ENCODE results near the gene CDK6. TPM values are rescaled to one million over a fixed set of nuclear protein-coding genes. Genes with fewer than 3 reads are reported as not detected.

Gene CDK6
- total and polyA plus RNA-seq, 2 donors: 6.5 to 42.0 TPM

DNA sequence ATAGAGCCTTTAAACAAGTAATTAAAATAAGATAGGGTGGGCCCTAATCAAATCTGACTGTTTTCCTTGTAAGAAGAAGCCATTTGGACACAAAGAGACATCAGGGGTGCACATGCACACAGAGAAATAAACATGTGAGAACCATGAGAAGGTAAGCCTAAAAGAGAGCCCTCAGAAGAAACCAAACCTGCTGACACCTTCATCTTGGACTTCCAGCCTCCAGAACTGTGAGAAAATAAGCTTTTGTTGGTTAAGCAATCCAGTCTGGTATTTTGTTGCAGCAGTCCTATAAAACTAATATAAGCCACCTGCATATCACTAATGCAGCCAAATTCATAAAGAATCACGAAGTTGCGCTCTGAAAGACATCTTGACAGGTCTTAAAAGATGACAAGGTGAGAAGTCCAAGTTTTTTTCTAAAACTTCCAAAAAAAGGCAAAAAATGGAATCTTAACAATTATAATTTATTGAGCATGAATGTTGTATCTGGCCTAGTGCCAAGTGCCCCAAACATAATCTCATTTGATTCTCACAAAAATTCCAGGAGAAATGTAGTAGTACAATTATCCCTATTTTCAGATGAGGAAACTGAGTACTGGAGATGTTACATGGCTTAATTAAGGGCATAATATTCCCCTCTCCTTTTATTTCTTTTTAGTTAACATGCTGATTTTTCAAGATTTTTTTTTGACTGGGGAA is 211.9 kb downstream of the CDK6 start:
- Histone ChIP-seq H3K36me3 (ENCODE audit: control insufficient read depth in 2 of 2, insufficient read depth in 2 of 2, low read length in 1 of 2) (peaks cover 11 to 39% of the 10 kb centered on the region in 2 donors), H3K4me3 (ENCODE audit: low read length in 2 of 2) (no peak overlapping the region), H3K4me1 (ENCODE audit: control insufficient read depth in 2 of 2, insufficient read depth in 2 of 2, low read length in 2 of 2) (peaks cover 3 to 11% of the 10 kb centered on the region in 2 donors), H3K27me3 (ENCODE audit: control insufficient read depth in 2 of 2, insufficient read depth in 1 of 2, low read length in 1 of 2) (no peaks in the 10 kb centered on the region), H3K9me3 (ENCODE audit: control insufficient read depth in 2 of 2, insufficient read depth in 1 of 2, low read length in 1 of 2) (no peaks in the 10 kb centered on the region), H3K27ac (ENCODE audit: low read depth in 1 of 2, low read length in 1 of 2) (no peak overlapping the region)
- WGBS: 100% methylated on average over 2 of the region's 2 CpGs
- DNase-seq (ENCODE audit: low read depth in 6 of 9, low spot score in 9 of 9): no peak

DNA sequence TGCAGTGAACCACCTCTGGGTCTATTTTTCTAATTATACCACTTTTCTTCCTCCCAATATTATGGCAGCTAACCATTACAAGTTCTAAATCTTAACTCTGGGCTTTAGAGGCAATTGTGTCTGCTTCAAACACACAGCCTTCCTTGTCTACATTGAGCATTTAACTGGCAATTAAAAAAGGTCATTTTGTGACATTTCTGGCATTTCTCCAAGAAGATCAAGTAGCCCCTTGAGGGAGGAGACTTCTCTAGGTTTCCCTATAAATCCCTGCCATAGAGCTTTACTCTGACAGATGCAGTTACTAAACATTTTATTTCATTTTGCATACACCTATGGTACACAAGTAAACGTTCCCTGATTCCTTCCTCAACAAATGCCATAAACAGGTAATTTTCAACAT is 212.8 kb downstream of the CDK6 start:
- WGBS: 93% methylated on average over 1 of the region's 1 CpG
- Histone ChIP-seq H3K27ac (ENCODE audit: low read depth in 1 of 2, low read length in 1 of 2) (no peak overlapping the region), H3K27me3 (ENCODE audit: control insufficient read depth in 2 of 2, insufficient read depth in 1 of 2, low read length in 1 of 2) (no peaks in the 10 kb centered on the region), H3K4me1 (ENCODE audit: control insufficient read depth in 2 of 2, insufficient read depth in 2 of 2, low read length in 2 of 2) (peaks cover 3 to 11% of the 10 kb centered on the region in 2 donors), H3K36me3 (ENCODE audit: control insufficient read depth in 2 of 2, insufficient read depth in 2 of 2, low read length in 1 of 2) (peaks cover 6 to 34% of the 10 kb centered on the region in 2 donors), H3K9me3 (ENCODE audit: control insufficient read depth in 2 of 2, insufficient read depth in 1 of 2, low read length in 1 of 2) (no peaks in the 10 kb centered on the region), H3K4me3 (ENCODE audit: low read length in 2 of 2) (no peak overlapping the region)
- no peak for DNase-seq (ENCODE audit: low read depth in 6 of 9, low spot score in 9 of 9)

- WGBS: 63% methylated on average over 3 of the region's 3 CpGs
- H3K27ac ChIP-seq (ENCODE audit: low read depth in 1 of 2, low read length in 1 of 2): no peak overlapping the region
- no peak for DNase-seq (ENCODE audit: low read depth in 6 of 9, low spot score in 9 of 9)
Observed at GRCh38 chr7:92622685-92623084, 213.7 kb downstream of the CDK6 start.

DNA sequence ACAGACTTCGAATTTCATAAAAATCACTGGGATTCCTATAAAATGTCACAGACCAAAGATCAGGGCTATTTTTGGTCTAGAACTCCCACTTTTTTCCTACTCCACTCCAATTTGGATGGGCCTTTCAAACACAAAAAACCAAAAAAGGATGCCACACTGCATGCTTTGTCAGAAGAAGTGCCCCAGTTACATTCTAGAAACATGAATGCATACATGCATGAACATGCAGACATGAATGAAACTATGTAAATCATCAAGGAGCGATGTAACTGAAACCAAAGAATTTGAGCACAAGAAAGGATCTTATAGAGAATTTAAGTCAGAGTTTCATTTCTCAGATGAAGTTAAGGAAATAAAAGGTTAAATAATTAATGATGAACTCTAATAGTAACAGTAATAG is 214.3 kb downstream of the CDK6 start:
- H3K36me3 ChIP-seq (ENCODE audit: control insufficient read depth in 2 of 2, insufficient read depth in 2 of 2, low read length in 1 of 2): peaks cover 8 to 31% of the 10 kb centered on the region in 2 donors
- no peak overlapping the region for H3K4me3 ChIP-seq (ENCODE audit: low read length in 2 of 2)
- H3K4me1 ChIP-seq (ENCODE audit: control insufficient read depth in 2 of 2, insufficient read depth in 2 of 2, low read length in 2 of 2): peaks cover 3 to 11% of the 10 kb centered on the region in 2 donors
- WGBS: 67% methylated on average over 2 of the region's 2 CpGs
- peak overlapping the region in 1 of 2 donors; percentile 40 for H3K27ac ChIP-seq (ENCODE audit: low read depth in 1 of 2, low read length in 1 of 2)
- DNase-seq (ENCODE audit: low read depth in 6 of 9, low spot score in 9 of 9): no peak
- H3K27me3 ChIP-seq (ENCODE audit: control insufficient read depth in 2 of 2, insufficient read depth in 1 of 2, low read length in 1 of 2): no peaks in the 10 kb centered on the region
- H3K9me3 ChIP-seq (ENCODE audit: control insufficient read depth in 2 of 2, insufficient read depth in 1 of 2, low read length in 1 of 2): no peaks in the 10 kb centered on the region

More at GRCh38 chr7:92622685-92623084, 213.7 kb downstream of the CDK6 start:
- Histone ChIP-seq H3K27me3 (ENCODE audit: control insufficient read depth in 2 of 2, insufficient read depth in 1 of 2, low read length in 1 of 2) (no peaks in the 10 kb centered on the region), H3K4me1 (ENCODE audit: control insufficient read depth in 2 of 2, insufficient read depth in 2 of 2, low read length in 2 of 2) (peaks cover 3 to 11% of the 10 kb centered on the region in 2 donors), H3K36me3 (ENCODE audit: control insufficient read depth in 2 of 2, insufficient read depth in 2 of 2, low read length in 1 of 2) (peaks cover 7 to 31% of the 10 kb centered on the region in 2 donors), H3K4me3 (ENCODE audit: low read length in 2 of 2) (no peak overlapping the region), H3K9me3 (ENCODE audit: control insufficient read depth in 2 of 2, insufficient read depth in 1 of 2, low read length in 1 of 2) (no peaks in the 10 kb centered on the region)

GRCh38 chr7:92621561-92622023 is 214.8 kb downstream of the CDK6 start:
- DNase-seq (ENCODE audit: low read depth in 6 of 9, low spot score in 9 of 9): no peak
- Histone ChIP-seq H3K27me3 (ENCODE audit: control insufficient read depth in 2 of 2, insufficient read depth in 1 of 2, low read length in 1 of 2) (no peaks in the 10 kb centered on the region), H3K9me3 (ENCODE audit: control insufficient read depth in 2 of 2, insufficient read depth in 1 of 2, low read length in 1 of 2) (no peaks in the 10 kb centered on the region), H3K4me1 (ENCODE audit: control insufficient read depth in 2 of 2, insufficient read depth in 2 of 2, low read length in 2 of 2) (peaks cover 3 to 11% of the 10 kb centered on the region in 2 donors), H3K4me3 (ENCODE audit: low read length in 2 of 2) (no peak overlapping the region), H3K27ac (ENCODE audit: low read depth in 1 of 2, low read length in 1 of 2) (peak overlapping the region; percentile 40 to 64), H3K36me3 (ENCODE audit: control insufficient read depth in 2 of 2, insufficient read depth in 2 of 2, low read length in 1 of 2) (peaks cover 10 to 36% of the 10 kb centered on the region in 2 donors)
- 72% methylated on average over 2 of the region's 2 CpGs for WGBS

DNA sequence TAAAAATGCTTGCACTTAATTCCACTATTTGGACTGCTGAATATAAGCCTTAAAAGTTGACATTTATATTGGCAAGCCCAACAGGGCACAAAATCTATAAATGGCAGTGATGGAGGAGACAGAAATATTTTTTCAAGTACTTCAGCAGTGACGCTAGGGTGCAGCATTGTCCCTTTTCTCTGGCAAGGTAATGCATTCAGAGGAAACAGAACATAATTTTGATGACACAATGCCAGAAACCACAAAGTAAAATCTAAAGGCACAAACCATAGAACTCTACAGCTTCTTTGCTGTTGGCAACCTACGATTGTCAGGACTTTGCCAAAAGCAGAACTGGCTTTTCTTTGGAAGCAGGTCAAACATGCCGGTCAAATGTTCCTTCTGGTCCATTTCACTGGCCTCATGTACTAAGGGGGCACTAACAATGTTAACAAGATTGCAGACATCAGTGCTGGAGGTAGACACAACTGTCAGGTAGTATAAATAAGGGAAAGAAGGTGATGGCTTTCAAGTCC is 215.3 kb downstream of the CDK6 start:
- DNase-seq (ENCODE audit: low read depth in 6 of 9, low spot score in 9 of 9): peak; percentile 54 to 92 (median 80)
- H3K27me3 ChIP-seq (ENCODE audit: control insufficient read depth in 2 of 2, insufficient read depth in 1 of 2, low read length in 1 of 2): no peaks in the 10 kb centered on the region
- peak overlapping the region; percentile 40 to 64 for H3K27ac ChIP-seq (ENCODE audit: low read depth in 1 of 2, low read length in 1 of 2)
- peaks cover 3 to 11% of the 10 kb centered on the region in 2 donors for H3K4me1 ChIP-seq (ENCODE audit: control insufficient read depth in 2 of 2, insufficient read depth in 2 of 2, low read length in 2 of 2)
- no peak overlapping the region for H3K4me3 ChIP-seq (ENCODE audit: low read length in 2 of 2)
- H3K9me3 ChIP-seq (ENCODE audit: control insufficient read depth in 2 of 2, insufficient read depth in 1 of 2, low read length in 1 of 2): no peaks in the 10 kb centered on the region
- 2% methylated on average over 3 of the region's 3 CpGs for WGBS
- H3K36me3 ChIP-seq (ENCODE audit: control insufficient read depth in 2 of 2, insufficient read depth in 2 of 2, low read length in 1 of 2): peaks cover 10 to 41% of the 10 kb centered on the region in 2 donors

- WGBS: 95% methylated on average over 1 of the region's 1 CpG
- no peak for DNase-seq (ENCODE audit: low read depth in 6 of 9, low spot score in 9 of 9)
- Histone ChIP-seq H3K9me3 (ENCODE audit: control insufficient read depth in 2 of 2, insufficient read depth in 1 of 2, low read length in 1 of 2) (no peaks in the 10 kb centered on the region), H3K27me3 (ENCODE audit: control insufficient read depth in 2 of 2, insufficient read depth in 1 of 2, low read length in 1 of 2) (no peaks in the 10 kb centered on the region), H3K27ac (ENCODE audit: low read depth in 1 of 2, low read length in 1 of 2) (no peak overlapping the region), H3K36me3 (ENCODE audit: control insufficient read depth in 2 of 2, insufficient read depth in 2 of 2, low read length in 1 of 2) (peaks cover 24 to 63% of the 10 kb centered on the region in 2 donors), H3K4me3 (ENCODE audit: low read length in 2 of 2) (no peak overlapping the region), H3K4me1 (ENCODE audit: control insufficient read depth in 2 of 2, insufficient read depth in 2 of 2, low read length in 2 of 2) (no peaks in the 10 kb centered on the region)
Observed at GRCh38 chr7:92615861-92616260, 220.5 kb downstream of the CDK6 start.

- H3K36me3 ChIP-seq (ENCODE audit: control insufficient read depth in 2 of 2, insufficient read depth in 2 of 2, low read length in 1 of 2): peaks cover 24 to 57% of the 10 kb centered on the region in 2 donors
- no peak overlapping the region for H3K27ac ChIP-seq (ENCODE audit: low read depth in 1 of 2, low read length in 1 of 2)
- no peak for DNase-seq (ENCODE audit: low read depth in 6 of 9, low spot score in 9 of 9)
- WGBS: 86% methylated on average over 5 of the region's 5 CpGs
- no peaks in the 10 kb centered on the region for H3K4me1 ChIP-seq (ENCODE audit: control insufficient read depth in 2 of 2, insufficient read depth in 2 of 2, low read length in 2 of 2)
- no peaks in the 10 kb centered on the region for H3K27me3 ChIP-seq (ENCODE audit: control insufficient read depth in 2 of 2, insufficient read depth in 1 of 2, low read length in 1 of 2)
- H3K9me3 ChIP-seq (ENCODE audit: control insufficient read depth in 2 of 2, insufficient read depth in 1 of 2, low read length in 1 of 2): no peaks in the 10 kb centered on the region
- no peak overlapping the region for H3K4me3 ChIP-seq (ENCODE audit: low read length in 2 of 2)
Observed at GRCh38 chr7:92614660-92615174, 221.7 kb downstream of the CDK6 start.

- Histone ChIP-seq H3K36me3 (ENCODE audit: control insufficient read depth in 2 of 2, insufficient read depth in 2 of 2, low read length in 1 of 2) (peaks cover 24 to 61% of the 10 kb centered on the region in 2 donors), H3K4me3 (ENCODE audit: low read length in 2 of 2) (no peak overlapping the region), H3K27me3 (ENCODE audit: control insufficient read depth in 2 of 2, insufficient read depth in 1 of 2, low read length in 1 of 2) (no peaks in the 10 kb centered on the region), H3K4me1 (ENCODE audit: control insufficient read depth in 2 of 2, insufficient read depth in 2 of 2, low read length in 2 of 2) (no peaks in the 10 kb centered on the region), H3K9me3 (ENCODE audit: control insufficient read depth in 2 of 2, insufficient read depth in 1 of 2, low read length in 1 of 2) (no peaks in the 10 kb centered on the region), H3K27ac (ENCODE audit: low read depth in 1 of 2, low read length in 1 of 2) (no peak overlapping the region)
- no peak for DNase-seq (ENCODE audit: low read depth in 6 of 9, low spot score in 9 of 9)
- WGBS: 98% methylated on average over 3 of the region's 3 CpGs
Observed at GRCh38 chr7:92613720-92614119, 222.7 kb downstream of the CDK6 start.
